ENCODE results near the gene SH3RF3. TPM values are rescaled to one million over a fixed set of nuclear protein-coding genes. Genes with fewer than 3 reads are reported as not detected.

The SH3RF3 gene
- total and polyA plus RNA-seq, 9 of the 15 experiments (the other 6 are each of a cell fraction or from before 2014, with no cell fraction given) = 0.02 TPM; not detected in 8

DNA sequence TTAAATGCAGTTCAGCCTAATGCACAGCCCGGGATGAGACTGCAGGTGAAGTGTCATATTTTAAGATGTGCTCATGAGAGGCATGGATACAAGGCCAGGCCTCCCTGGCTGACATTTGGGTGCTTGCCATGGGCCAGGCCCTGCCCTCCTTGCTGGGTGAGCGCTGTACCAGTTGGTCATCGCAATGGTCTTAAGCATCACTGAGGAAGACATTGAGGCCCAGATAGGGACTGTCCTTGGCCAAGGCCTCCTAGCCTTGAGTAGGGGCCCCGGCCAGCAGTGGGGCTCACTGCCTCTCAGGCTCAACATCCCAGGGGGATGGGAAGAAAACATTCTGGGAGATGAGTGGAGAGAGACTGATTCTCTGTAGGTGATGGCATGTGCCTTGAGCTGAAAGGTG lies 184.3 kb downstream of the SH3RF3 start:
- H3K9me3 ChIP-seq (replicated peaks; ENCODE audit: control insufficient read depth, insufficient read depth, low read depth, low read length) = no peaks in the 10 kb centered on the region
- no peak for DNase-seq (ENCODE audit: extremely low read depth in 1 of 4, low spot score in 3 of 4)
- TF ChIP-seq, protein P1, sequence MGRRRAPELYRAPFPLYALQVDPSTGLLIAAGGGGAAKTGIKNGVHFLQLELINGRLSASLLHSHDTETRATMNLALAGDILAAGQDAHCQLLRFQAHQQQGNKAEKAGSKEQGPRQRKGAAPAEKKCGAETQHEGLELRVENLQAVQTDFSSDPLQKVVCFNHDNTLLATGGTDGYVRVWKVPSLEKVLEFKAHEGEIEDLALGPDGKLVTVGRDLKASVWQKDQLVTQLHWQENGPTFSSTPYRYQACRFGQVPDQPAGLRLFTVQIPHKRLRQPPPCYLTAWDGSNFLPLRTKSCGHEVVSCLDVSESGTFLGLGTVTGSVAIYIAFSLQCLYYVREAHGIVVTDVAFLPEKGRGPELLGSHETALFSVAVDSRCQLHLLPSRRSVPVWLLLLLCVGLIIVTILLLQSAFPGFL (CRISPR knock-in tag; IDR thresholded peaks at IDR 0.05) = no peak
- TF ChIP-seq ZNF699 (CRISPR knock-in tag; IDR thresholded peaks at IDR 0.05; ENCODE audit: insufficient replicate concordance) (no peak), SP1 (CRISPR knock-in tag; IDR thresholded peaks at IDR 0.05) (no peak), ZNF354B (CRISPR knock-in tag; IDR thresholded peaks at IDR 0.05) (no peak), RFX7 (CRISPR knock-in tag; IDR thresholded peaks at IDR 0.05) (no peak), FOS (IDR thresholded peaks at IDR 0.05; ENCODE audit: extremely low read depth, insufficient read length) (no peak), U2AF1 (optimal IDR thresholded peaks at IDR 0.05; ENCODE audit: low read depth, low read length) (no peak), TEAD2 (tag; IDR thresholded peaks at IDR 0.05) (no peak), FOXK1 (CRISPR knock-in tag; IDR thresholded peaks at IDR 0.05; ENCODE audit: borderline replicate concordance) (no peak), IRF2 (CRISPR knock-in tag; IDR thresholded peaks at IDR 0.05) (no peak), GTF2E2 (tag; IDR thresholded peaks at IDR 0.05) (no peak), LARP7 (IDR thresholded peaks at IDR 0.05) (no peak), SAP30 (IDR thresholded peaks at IDR 0.05; ENCODE audit: borderline replicate concordance, insufficient read depth, low read depth, low read length, poor library complexity, severe bottlenecking) (no peak), ZNF143 (CRISPR knock-in tag; IDR thresholded peaks at IDR 0.05) (no peak)
- H3K36me3 ChIP-seq (ENCODE audit: control insufficient read depth, insufficient read depth, low read length) = no peaks in the 10 kb centered on the region
- no peak overlapping the region for H3K4me2 ChIP-seq (ENCODE audit: insufficient read depth, low read length)
- WGBS (ENCODE audit: insufficient coverage, low coverage, missing lambda C conversion rate) = 0% methylated on average over 3 of the region's 4 CpGs
- H4K20me1 ChIP-seq (replicated peaks; ENCODE audit: control insufficient read depth, insufficient read depth, low read length) = peaks cover 11% of the 10 kb centered on the region; the same call in 1 of the 2 replicates
- H3K27ac ChIP-seq (ENCODE audit: extremely low read depth, low read depth, low read length) = no peak overlapping the region
- H3K9me1 ChIP-seq (ENCODE audit: control insufficient read depth, insufficient read depth, low read length) = peaks cover 2% of the 10 kb centered on the region
- in situ Hi-C loops (cut with MboI) (no loop called here), intact Hi-C loops (cut with micrococcal nuclease) (no loop called here)
- no peak overlapping the region for H2AFZ ChIP-seq (ENCODE audit: low read depth, low read length)
- no peak overlapping the region for H3K4me3 ChIP-seq
- H3K4me1 ChIP-seq (replicated peaks in 1 of 2; ENCODE audit: control insufficient read depth in 2 of 2, insufficient read depth in 2 of 2, low read length in 2 of 2) = no peaks in the 10 kb centered on the region
- CTCF ChIA-PET (ENCODE audit: low intra/inter-chr PET ratio) = no interaction called here
- peaks cover 8 to 23% of the 10 kb centered on the region in 2 experiments; a peak in 4 of 5 replicates for H3K27me3 ChIP-seq (ENCODE audit: control insufficient read depth in 2 of 2, insufficient read depth in 2 of 2, low read length in 2 of 2)
- no peak for FAIRE-seq
- no TSS peak for BruUV-seq (replicated peaks)
- POLR2A ChIA-PET = no interaction called here
- no peak for ATAC-seq
- H3K79me2 ChIP-seq (ENCODE audit: control insufficient read depth, insufficient read depth, low read length) = no peaks in the 10 kb centered on the region
- no peak overlapping the region for H3K9ac ChIP-seq (ENCODE audit: insufficient read depth in 1 of 2, low read depth in 2 of 2, low read length in 2 of 2)
